ENCODE data around the gene LGMN.

DNA sequence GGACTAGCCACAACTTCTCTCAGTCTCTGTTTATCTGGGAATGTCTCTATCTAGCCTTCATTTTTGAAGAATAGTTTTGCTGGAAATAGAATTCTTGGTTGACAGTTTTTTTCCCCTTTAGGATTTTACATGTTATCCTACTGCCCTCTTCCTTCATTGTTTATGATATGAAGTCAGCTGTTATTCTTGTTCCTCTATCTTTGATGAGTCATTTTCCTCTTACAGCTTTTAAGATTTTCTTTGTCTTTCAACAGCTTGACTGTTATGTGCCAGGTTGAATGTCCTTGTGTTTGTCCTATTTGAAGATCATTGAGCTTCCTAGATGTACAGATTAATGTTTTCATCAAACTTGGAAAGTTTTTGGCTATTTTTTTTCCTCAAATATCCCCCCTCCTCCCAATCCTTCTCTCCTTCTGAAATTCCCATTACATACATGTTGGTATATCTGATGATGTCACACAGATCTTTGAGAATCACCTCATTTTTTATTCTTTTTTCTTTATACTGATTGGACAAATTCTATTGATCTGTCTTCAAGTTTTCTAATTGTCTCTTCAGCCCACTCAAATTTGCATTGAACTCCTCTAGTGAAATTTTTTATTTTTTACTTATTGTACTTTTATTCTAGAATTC lies 41.1 kb upstream of the LGMN start:
- TF ChIP-seq GABPA (IDR thresholded peaks at IDR 0.05 in 1 of 2, conservative IDR thresholded peaks at IDR 0.05 in 1 of 2) (no peak), JUND (IDR thresholded peaks at IDR 0.05) (no peak), YY1 (IDR thresholded peaks at IDR 0.05) (no peak), TAF1 (conservative IDR thresholded peaks at IDR 0.05) (no peak), RXRA (IDR thresholded peaks at IDR 0.05) (no peak)
- TF ChIP-seq, protein P1, sequence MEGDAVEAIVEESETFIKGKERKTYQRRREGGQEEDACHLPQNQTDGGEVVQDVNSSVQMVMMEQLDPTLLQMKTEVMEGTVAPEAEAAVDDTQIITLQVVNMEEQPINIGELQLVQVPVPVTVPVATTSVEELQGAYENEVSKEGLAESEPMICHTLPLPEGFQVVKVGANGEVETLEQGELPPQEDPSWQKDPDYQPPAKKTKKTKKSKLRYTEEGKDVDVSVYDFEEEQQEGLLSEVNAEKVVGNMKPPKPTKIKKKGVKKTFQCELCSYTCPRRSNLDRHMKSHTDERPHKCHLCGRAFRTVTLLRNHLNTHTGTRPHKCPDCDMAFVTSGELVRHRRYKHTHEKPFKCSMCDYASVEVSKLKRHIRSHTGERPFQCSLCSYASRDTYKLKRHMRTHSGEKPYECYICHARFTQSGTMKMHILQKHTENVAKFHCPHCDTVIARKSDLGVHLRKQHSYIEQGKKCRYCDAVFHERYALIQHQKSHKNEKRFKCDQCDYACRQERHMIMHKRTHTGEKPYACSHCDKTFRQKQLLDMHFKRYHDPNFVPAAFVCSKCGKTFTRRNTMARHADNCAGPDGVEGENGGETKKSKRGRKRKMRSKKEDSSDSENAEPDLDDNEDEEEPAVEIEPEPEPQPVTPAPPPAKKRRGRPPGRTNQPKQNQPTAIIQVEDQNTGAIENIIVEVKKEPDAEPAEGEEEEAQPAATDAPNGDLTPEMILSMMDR (IDR thresholded peaks at IDR 0.05; ENCODE audit: low read depth, low read length, missing input control), result no peak
- TF ChIP-seq, protein P2, sequence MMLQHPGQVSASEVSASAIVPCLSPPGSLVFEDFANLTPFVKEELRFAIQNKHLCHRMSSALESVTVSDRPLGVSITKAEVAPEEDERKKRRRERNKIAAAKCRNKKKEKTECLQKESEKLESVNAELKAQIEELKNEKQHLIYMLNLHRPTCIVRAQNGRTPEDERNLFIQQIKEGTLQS (IDR thresholded peaks at IDR 0.05), result no peak
- TF ChIP-seq, protein P3, sequence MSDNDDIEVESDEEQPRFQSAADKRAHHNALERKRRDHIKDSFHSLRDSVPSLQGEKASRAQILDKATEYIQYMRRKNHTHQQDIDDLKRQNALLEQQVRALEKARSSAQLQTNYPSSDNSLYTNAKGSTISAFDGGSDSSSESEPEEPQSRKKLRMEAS (IDR thresholded peaks at IDR 0.05), result no peak
- TF ChIP-seq, protein P4, sequence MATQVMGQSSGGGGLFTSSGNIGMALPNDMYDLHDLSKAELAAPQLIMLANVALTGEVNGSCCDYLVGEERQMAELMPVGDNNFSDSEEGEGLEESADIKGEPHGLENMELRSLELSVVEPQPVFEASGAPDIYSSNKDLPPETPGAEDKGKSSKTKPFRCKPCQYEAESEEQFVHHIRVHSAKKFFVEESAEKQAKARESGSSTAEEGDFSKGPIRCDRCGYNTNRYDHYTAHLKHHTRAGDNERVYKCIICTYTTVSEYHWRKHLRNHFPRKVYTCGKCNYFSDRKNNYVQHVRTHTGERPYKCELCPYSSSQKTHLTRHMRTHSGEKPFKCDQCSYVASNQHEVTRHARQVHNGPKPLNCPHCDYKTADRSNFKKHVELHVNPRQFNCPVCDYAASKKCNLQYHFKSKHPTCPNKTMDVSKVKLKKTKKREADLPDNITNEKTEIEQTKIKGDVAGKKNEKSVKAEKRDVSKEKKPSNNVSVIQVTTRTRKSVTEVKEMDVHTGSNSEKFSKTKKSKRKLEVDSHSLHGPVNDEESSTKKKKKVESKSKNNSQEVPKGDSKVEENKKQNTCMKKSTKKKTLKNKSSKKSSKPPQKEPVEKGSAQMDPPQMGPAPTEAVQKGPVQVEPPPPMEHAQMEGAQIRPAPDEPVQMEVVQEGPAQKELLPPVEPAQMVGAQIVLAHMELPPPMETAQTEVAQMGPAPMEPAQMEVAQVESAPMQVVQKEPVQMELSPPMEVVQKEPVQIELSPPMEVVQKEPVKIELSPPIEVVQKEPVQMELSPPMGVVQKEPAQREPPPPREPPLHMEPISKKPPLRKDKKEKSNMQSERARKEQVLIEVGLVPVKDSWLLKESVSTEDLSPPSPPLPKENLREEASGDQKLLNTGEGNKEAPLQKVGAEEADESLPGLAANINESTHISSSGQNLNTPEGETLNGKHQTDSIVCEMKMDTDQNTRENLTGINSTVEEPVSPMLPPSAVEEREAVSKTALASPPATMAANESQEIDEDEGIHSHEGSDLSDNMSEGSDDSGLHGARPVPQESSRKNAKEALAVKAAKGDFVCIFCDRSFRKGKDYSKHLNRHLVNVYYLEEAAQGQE (IDR thresholded peaks at IDR 0.05), result no peak
- TF ChIP-seq, protein P5, sequence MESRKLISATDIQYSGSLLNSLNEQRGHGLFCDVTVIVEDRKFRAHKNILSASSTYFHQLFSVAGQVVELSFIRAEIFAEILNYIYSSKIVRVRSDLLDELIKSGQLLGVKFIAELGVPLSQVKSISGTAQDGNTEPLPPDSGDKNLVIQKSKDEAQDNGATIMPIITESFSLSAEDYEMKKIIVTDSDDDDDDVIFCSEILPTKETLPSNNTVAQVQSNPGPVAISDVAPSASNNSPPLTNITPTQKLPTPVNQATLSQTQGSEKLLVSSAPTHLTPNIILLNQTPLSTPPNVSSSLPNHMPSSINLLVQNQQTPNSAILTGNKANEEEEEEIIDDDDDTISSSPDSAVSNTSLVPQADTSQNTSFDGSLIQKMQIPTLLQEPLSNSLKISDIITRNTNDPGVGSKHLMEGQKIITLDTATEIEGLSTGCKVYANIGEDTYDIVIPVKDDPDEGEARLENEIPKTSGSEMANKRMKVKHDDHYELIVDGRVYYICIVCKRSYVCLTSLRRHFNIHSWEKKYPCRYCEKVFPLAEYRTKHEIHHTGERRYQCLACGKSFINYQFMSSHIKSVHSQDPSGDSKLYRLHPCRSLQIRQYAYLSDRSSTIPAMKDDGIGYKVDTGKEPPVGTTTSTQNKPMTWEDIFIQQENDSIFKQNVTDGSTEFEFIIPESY (IDR thresholded peaks at IDR 0.05), result no peak
